Measurements from ENCODE around the gene KDM2B. TPM values are rescaled to one million over a fixed set of nuclear protein-coding genes. Genes with fewer than 3 reads are reported as not detected.

Gene KDM2B
- polyA plus RNA-seq, 2 donors = 15.7 to 23.5 TPM

GRCh38 chr12:121461048-121461447 is 119.8 kb downstream of the KDM2B start:
- Histone ChIP-seq H3K9me3 (ENCODE audit: control insufficient read depth in 2 of 2, insufficient read depth in 1 of 2, low read depth in 1 of 2, low read length in 1 of 2) (no peaks in the 10 kb centered on the region), H3K36me3 (ENCODE audit: control insufficient read depth in 2 of 2, insufficient read depth in 2 of 2, low read length in 1 of 2) (peaks cover 0 to 2% of the 10 kb centered on the region in 2 donors), H3K27me3 (ENCODE audit: control insufficient read depth in 1 of 2, insufficient read depth in 2 of 2, low read length in 2 of 2) (no peaks in the 10 kb centered on the region), H3K4me1 (ENCODE audit: control insufficient read depth in 2 of 2, insufficient read depth in 2 of 2, low read length in 1 of 2) (peaks cover 0 to under 1% of the 10 kb centered on the region in 2 donors), H3K4me3 (ENCODE audit: low read depth in 1 of 2, low read length in 2 of 2) (no peak overlapping the region), H3K27ac (ENCODE audit: low read depth in 2 of 2, low read length in 1 of 2) (no peak overlapping the region)
- 94 to 95% methylated on average over 5 of the region's 5 CpGs for WGBS, 2 donors

- Histone ChIP-seq H3K9me3 (ENCODE audit: control insufficient read depth in 2 of 2, insufficient read depth in 1 of 2, low read depth in 1 of 2, low read length in 1 of 2) (no peaks in the 10 kb centered on the region), H3K27me3 (ENCODE audit: control insufficient read depth in 1 of 2, insufficient read depth in 2 of 2, low read length in 2 of 2) (no peaks in the 10 kb centered on the region), H3K4me1 (ENCODE audit: control insufficient read depth in 2 of 2, insufficient read depth in 2 of 2, low read length in 1 of 2) (peaks cover 9 to 16% of the 10 kb centered on the region in 2 donors), H3K27ac (ENCODE audit: low read depth in 2 of 2, low read length in 1 of 2) (no peak overlapping the region), H3K4me3 (ENCODE audit: low read depth in 1 of 2, low read length in 2 of 2) (no peak overlapping the region), H3K36me3 (ENCODE audit: control insufficient read depth in 2 of 2, insufficient read depth in 2 of 2, low read length in 1 of 2) (peaks cover 0 to 2% of the 10 kb centered on the region in 2 donors)
- 74 to 80% methylated on average over 8 of the region's 8 CpGs for WGBS, 2 donors
Measured at GRCh38 chr12:121456551-121456950, 124.3 kb downstream of the KDM2B start.

- peaks cover 0 to 2% of the 10 kb centered on the region in 2 donors for H3K36me3 ChIP-seq (ENCODE audit: control insufficient read depth in 2 of 2, insufficient read depth in 2 of 2, low read length in 1 of 2)
- 88 to 92% methylated on average over 23 of the region's 23 CpGs for WGBS, 2 donors
- no peak overlapping the region for H3K27ac ChIP-seq (ENCODE audit: low read depth in 2 of 2, low read length in 1 of 2)
- peaks cover 9 to 16% of the 10 kb centered on the region in 2 donors for H3K4me1 ChIP-seq (ENCODE audit: control insufficient read depth in 2 of 2, insufficient read depth in 2 of 2, low read length in 1 of 2)
- H3K9me3 ChIP-seq (ENCODE audit: control insufficient read depth in 2 of 2, insufficient read depth in 1 of 2, low read depth in 1 of 2, low read length in 1 of 2) = no peaks in the 10 kb centered on the region
- no peaks in the 10 kb centered on the region for H3K27me3 ChIP-seq (ENCODE audit: control insufficient read depth in 1 of 2, insufficient read depth in 2 of 2, low read length in 2 of 2)
- no peak overlapping the region for H3K4me3 ChIP-seq (ENCODE audit: low read depth in 1 of 2, low read length in 2 of 2)
Measured at GRCh38 chr12:121455766-121456420, 124.9 kb downstream of the KDM2B start.

- no peak overlapping the region for H3K4me3 ChIP-seq (ENCODE audit: low read depth in 1 of 2, low read length in 2 of 2)
- no peaks in the 10 kb centered on the region for H3K9me3 ChIP-seq (ENCODE audit: control insufficient read depth in 2 of 2, insufficient read depth in 1 of 2, low read depth in 1 of 2, low read length in 1 of 2)
- WGBS, 2 donors = 93% methylated on average over 5 to 6 of the region's 6 CpGs
- no peak overlapping the region for H3K27ac ChIP-seq (ENCODE audit: low read depth in 2 of 2, low read length in 1 of 2)
- peaks cover 0 to 2% of the 10 kb centered on the region in 2 donors for H3K36me3 ChIP-seq (ENCODE audit: control insufficient read depth in 2 of 2, insufficient read depth in 2 of 2, low read length in 1 of 2)
- no peaks in the 10 kb centered on the region for H3K27me3 ChIP-seq (ENCODE audit: control insufficient read depth in 1 of 2, insufficient read depth in 2 of 2, low read length in 2 of 2)
- H3K4me1 ChIP-seq (ENCODE audit: control insufficient read depth in 2 of 2, insufficient read depth in 2 of 2, low read length in 1 of 2) = peaks cover 9 to 16% of the 10 kb centered on the region in 2 donors
Measured at GRCh38 chr12:121454921-121455320, 125.9 kb downstream of the KDM2B start.

GRCh38 chr12:121453629-121454028 is 127.2 kb downstream of the KDM2B start:
- H3K4me3 ChIP-seq (ENCODE audit: low read depth in 1 of 2, low read length in 2 of 2) = no peak overlapping the region
- H3K36me3 ChIP-seq (ENCODE audit: control insufficient read depth in 2 of 2, insufficient read depth in 2 of 2, low read length in 1 of 2) = peaks cover 0 to 2% of the 10 kb centered on the region in 2 donors
- peaks cover 9 to 16% of the 10 kb centered on the region in 2 donors for H3K4me1 ChIP-seq (ENCODE audit: control insufficient read depth in 2 of 2, insufficient read depth in 2 of 2, low read length in 1 of 2)
- H3K27ac ChIP-seq (ENCODE audit: low read depth in 2 of 2, low read length in 1 of 2) = no peak overlapping the region
- 88 to 92% methylated on average over 13 to 18 of the region's 18 CpGs for WGBS, 2 donors
- H3K27me3 ChIP-seq (ENCODE audit: control insufficient read depth in 1 of 2, insufficient read depth in 2 of 2, low read length in 2 of 2) = no peaks in the 10 kb centered on the region
- H3K9me3 ChIP-seq (ENCODE audit: control insufficient read depth in 2 of 2, insufficient read depth in 1 of 2, low read depth in 1 of 2, low read length in 1 of 2) = no peaks in the 10 kb centered on the region

- Histone ChIP-seq H3K4me3 (ENCODE audit: low read depth in 1 of 2, low read length in 2 of 2) (no peak overlapping the region), H3K27ac (ENCODE audit: low read depth in 2 of 2, low read length in 1 of 2) (peak overlapping the region; percentile 83 to 91), H3K9me3 (ENCODE audit: control insufficient read depth in 2 of 2, insufficient read depth in 1 of 2, low read depth in 1 of 2, low read length in 1 of 2) (no peaks in the 10 kb centered on the region), H3K4me1 (ENCODE audit: control insufficient read depth in 2 of 2, insufficient read depth in 2 of 2, low read length in 1 of 2) (peaks cover 9 to 16% of the 10 kb centered on the region in 2 donors), H3K27me3 (ENCODE audit: control insufficient read depth in 1 of 2, insufficient read depth in 2 of 2, low read length in 2 of 2) (no peaks in the 10 kb centered on the region), H3K36me3 (ENCODE audit: control insufficient read depth in 2 of 2, insufficient read depth in 2 of 2, low read length in 1 of 2) (peaks cover 0 to 2% of the 10 kb centered on the region in 2 donors)
- WGBS, 2 donors = 93 to 96% methylated on average over 39 of the region's 39 CpGs
Measured at GRCh38 chr12:121452985-121453360, 127.8 kb downstream of the KDM2B start.

GRCh38 chr12:121452340-121452984 is 128.4 kb downstream of the KDM2B start:
- Histone ChIP-seq H3K27ac (ENCODE audit: low read depth in 2 of 2, low read length in 1 of 2) (peak overlapping the region; percentile 83 to 91), H3K27me3 (ENCODE audit: control insufficient read depth in 1 of 2, insufficient read depth in 2 of 2, low read length in 2 of 2) (no peaks in the 10 kb centered on the region), H3K4me3 (ENCODE audit: low read depth in 1 of 2, low read length in 2 of 2) (peak overlapping the region in 1 of 2 donors; percentile 1), H3K9me3 (ENCODE audit: control insufficient read depth in 2 of 2, insufficient read depth in 1 of 2, low read depth in 1 of 2, low read length in 1 of 2) (no peaks in the 10 kb centered on the region), H3K36me3 (ENCODE audit: control insufficient read depth in 2 of 2, insufficient read depth in 2 of 2, low read length in 1 of 2) (peaks cover 0 to 2% of the 10 kb centered on the region in 2 donors), H3K4me1 (ENCODE audit: control insufficient read depth in 2 of 2, insufficient read depth in 2 of 2, low read length in 1 of 2) (peaks cover 9 to 16% of the 10 kb centered on the region in 2 donors)
- WGBS, 2 donors = 43 to 59% methylated on average over 34 to 35 of the region's 35 CpGs

- Histone ChIP-seq H3K9me3 (ENCODE audit: control insufficient read depth in 2 of 2, insufficient read depth in 1 of 2, low read depth in 1 of 2, low read length in 1 of 2) (no peaks in the 10 kb centered on the region), H3K27ac (ENCODE audit: low read depth in 2 of 2, low read length in 1 of 2) (peak overlapping the region; percentile 83 to 87), H3K4me3 (ENCODE audit: low read depth in 1 of 2, low read length in 2 of 2) (no peak overlapping the region), H3K27me3 (ENCODE audit: control insufficient read depth in 1 of 2, insufficient read depth in 2 of 2, low read length in 2 of 2) (no peaks in the 10 kb centered on the region), H3K4me1 (ENCODE audit: control insufficient read depth in 2 of 2, insufficient read depth in 2 of 2, low read length in 1 of 2) (peaks cover 9 to 16% of the 10 kb centered on the region in 2 donors), H3K36me3 (ENCODE audit: control insufficient read depth in 2 of 2, insufficient read depth in 2 of 2, low read length in 1 of 2) (peaks cover 0 to 2% of the 10 kb centered on the region in 2 donors)
- 14 to 20% methylated on average over 4 of the region's 4 CpGs for WGBS, 2 donors
Measured at GRCh38 chr12:121451961-121452339, 128.9 kb downstream of the KDM2B start.

- H3K36me3 ChIP-seq (ENCODE audit: control insufficient read depth in 2 of 2, insufficient read depth in 2 of 2, low read length in 1 of 2) = peaks cover 0 to 8% of the 10 kb centered on the region in 2 donors
- peaks cover 6 to 25% of the 10 kb centered on the region in 2 donors for H3K4me1 ChIP-seq (ENCODE audit: control insufficient read depth in 2 of 2, insufficient read depth in 2 of 2, low read length in 1 of 2)
- no peak overlapping the region for H3K27ac ChIP-seq (ENCODE audit: low read depth in 2 of 2, low read length in 1 of 2)
Measured at GRCh38 chr12:121448771-121449315, 132.0 kb downstream of the KDM2B start.

More at GRCh38 chr12:121448771-121449315, 132.0 kb downstream of the KDM2B start:
- H3K9me3 ChIP-seq (ENCODE audit: control insufficient read depth in 2 of 2, insufficient read depth in 1 of 2, low read depth in 1 of 2, low read length in 1 of 2) = no peaks in the 10 kb centered on the region
- no peak overlapping the region for H3K4me3 ChIP-seq (ENCODE audit: low read depth in 1 of 2, low read length in 2 of 2)
- 84 to 87% methylated on average over 16 of the region's 16 CpGs for WGBS, 2 donors
- no peaks in the 10 kb centered on the region for H3K27me3 ChIP-seq (ENCODE audit: control insufficient read depth in 1 of 2, insufficient read depth in 2 of 2, low read length in 2 of 2)
